22Rv1 (cell line): ENCODE measurements around the gene MYO19.
A peak's percentile ranks its signal among the peaks of the same experiment; 100 is the strongest.

ENCODE experiments used
- H3K27ac ChIP-seq: fragments of 450-650 bp; 2 replicates; pipeline ENCODE4 v1.5.1; 2017
- CTCF ChIP-seq: fragments of 450-650 bp; IDR thresholded peaks from 2 replicates; pipeline ENCODE4 v1.5.1; 2017; ENCODE audit warnings: mild to moderate bottlenecking
- ZFX ChIP-seq: fragments of 450-650 bp; IDR thresholded peaks from 2 replicates; pipeline ENCODE4 v1.6.1; 2017; ENCODE audit warnings: antibody characterized with exemption, borderline replicate concordance

MYO19 gene

DNA sequence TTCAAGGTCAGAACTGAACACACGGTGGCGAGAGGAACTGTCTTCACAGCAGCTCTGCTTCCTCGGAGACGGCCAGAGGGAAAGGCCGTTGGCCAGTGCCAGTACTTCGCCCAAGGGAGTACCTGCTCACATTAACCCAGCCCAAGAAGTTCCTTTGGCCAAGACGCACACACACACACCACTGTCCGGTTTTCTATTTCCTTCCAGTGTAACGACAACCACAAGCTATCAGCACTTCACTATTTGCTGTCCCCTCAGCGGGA lies 9.3 kb upstream of the MYO19 start:
- TF ChIP-seq ZFX (no peak), CTCF (no peak; the same call in 1 of the 2 replicates)
- peak overlapping the region; percentile 97 for H3K27ac ChIP-seq

GRCh38 chr17:36542755-36543154 lies 8.1 kb upstream of the MYO19 start:
- TF ChIP-seq CTCF (no peak), ZFX (no peak)
- H3K27ac ChIP-seq: no peak overlapping the region

GRCh38 chr17:36540696-36541095 lies 6.0 kb upstream of the MYO19 start:
- H3K27ac ChIP-seq: 0 out of 2 replicates have a peak overlapping the region, but pooled peaks have one; percentile 13
- TF ChIP-seq CTCF (no peak), ZFX (no peak)

- TF ChIP-seq CTCF: no peak
- no peak for TF ChIP-seq ZFX
- peak overlapping the region; percentile 98 for H3K27ac ChIP-seq
Measured at GRCh38 chr17:36535669-36536081, 1.0 kb upstream of the MYO19 start.

DNA sequence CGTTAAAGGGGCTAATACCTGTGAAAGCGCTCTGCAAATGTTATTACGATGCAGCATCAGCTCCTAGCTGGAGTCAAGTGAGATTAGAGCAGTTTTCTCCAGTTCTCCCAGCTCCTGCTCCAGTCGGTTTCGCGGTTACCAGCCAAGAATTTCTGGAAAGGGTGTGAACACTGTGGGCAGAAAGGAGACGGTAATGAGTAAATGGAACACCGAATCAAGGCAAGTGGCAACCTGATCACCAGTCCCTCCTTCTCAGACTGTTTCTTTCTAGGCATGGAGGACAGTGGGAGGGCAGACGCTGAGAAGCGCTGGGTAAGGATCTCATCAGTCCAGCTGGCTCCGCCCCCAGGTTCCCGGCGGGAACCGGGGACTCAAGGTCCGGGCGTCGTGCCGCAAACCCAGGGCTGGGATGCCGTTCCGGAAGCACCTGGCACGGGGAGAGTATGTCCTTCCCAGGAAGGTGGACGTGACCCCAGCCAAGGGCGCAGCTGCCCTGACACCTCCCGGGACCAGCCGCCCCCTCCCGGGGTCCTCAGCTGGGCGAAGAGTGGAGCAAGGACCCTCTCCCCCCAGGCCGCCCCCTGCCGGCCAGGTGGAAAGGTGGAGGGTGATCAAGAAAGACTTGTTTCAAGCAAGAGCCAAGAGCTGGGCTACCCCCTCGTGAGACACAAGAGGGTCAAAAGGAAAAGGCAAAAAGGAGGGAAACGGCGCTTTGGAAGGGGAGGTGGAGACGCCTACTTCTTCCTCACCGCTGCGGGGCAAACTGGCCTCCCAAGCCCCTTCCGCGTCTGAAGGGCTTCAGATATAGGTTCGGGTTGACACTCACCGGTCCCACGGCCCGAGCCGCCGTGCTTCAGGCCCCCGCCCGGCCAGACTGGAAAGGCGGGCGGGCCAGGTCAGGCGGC lies 481 bp downstream of the MYO19 start:
- TF ChIP-seq CTCF (peak; percentile 81), ZFX (no peak)
- peak overlapping the region; percentile 98 for H3K27ac ChIP-seq

DNA sequence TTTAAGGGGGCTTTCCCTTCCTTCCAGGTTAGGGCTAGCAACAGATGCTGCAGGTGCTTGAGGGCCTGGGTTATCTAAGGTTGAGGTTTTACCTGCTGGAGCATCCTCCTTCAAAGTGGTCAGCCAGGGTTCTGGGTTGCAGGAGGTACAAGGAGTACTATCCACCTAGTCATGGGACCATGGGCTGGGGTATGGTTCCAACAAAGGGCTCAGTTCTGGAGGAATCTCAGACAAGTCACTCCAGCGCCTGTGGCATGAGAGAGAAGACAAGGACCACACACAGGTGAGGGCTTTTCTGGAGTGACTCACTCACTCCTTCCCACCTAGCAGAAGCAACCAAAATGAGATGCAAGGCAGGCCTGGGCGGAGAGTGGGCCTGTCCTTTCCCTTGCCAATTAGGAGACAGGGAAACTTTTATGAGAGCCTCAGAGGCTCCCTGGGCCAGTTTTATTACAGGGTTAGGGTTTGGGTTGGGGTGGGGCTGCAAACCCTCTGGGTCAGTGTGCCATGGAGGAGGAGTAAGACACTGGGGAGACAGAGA lies 2.2 kb downstream of the MYO19 start:
- TF ChIP-seq CTCF: no peak
- H3K27ac ChIP-seq: no peak overlapping the region

- TF ChIP-seq CTCF (no peak), ZFX (no peak)
- H3K27ac ChIP-seq: no peak overlapping the region
Measured at GRCh38 chr17:36529121-36529520, 5.5 kb downstream of the MYO19 start.
